Activated B cell treated with CpG ODN at 0.5 μM for 24 hours (primary cell): ENCODE data around the gene DNAJB1. TPM values are rescaled to one million over a fixed set of nuclear protein-coding genes. Genes with fewer than 3 reads are reported as not detected.
A peak's percentile ranks its signal among the peaks of the same experiment; 100 is the strongest.

ENCODE experiments used
- ATAC-seq: fragments of 200-7000 bp; cut with Tn5 transposase; one replicate; pipeline ENCODE4 v1.10.0; 2021; ENCODE audit warnings: low read depth, mild to moderate bottlenecking, moderate library complexity
- CTCF ChIA-PET: fragments of 350-600 bp; sonication (Branson Sonifier 250); formaldehyde crosslinking; loops from one replicate; lab custom pipeline; 2021; ENCODE audit warnings: antibody characterized with exemption; lab: Charles Lee
- POLR2A ChIA-PET: fragments of 350-600 bp; sonication (Branson Sonifier 250); formaldehyde crosslinking; loops from one replicate; lab custom pipeline; 2021; ENCODE audit warnings: antibody characterized with exemption; lab: Charles Lee
- DNase-seq: peaks from one replicate; pipeline ENCODE4 v3.0.0; 2022
- H3K27ac Mint-ChIP-seq: one replicate; pipeline ENCODE4 v1.8.0; 2020; ENCODE audit warnings: mixed read lengths
- H3K27me3 Mint-ChIP-seq: one replicate; pipeline ENCODE4 v1.8.0; 2021; ENCODE audit warnings: mixed read lengths
- H3K36me3 Mint-ChIP-seq: one replicate; pipeline ENCODE4 v1.8.0; 2021; ENCODE audit warnings: low read depth, mixed read lengths
- H3K4me1 Mint-ChIP-seq: one replicate; pipeline ENCODE4 v1.8.0; 2021; ENCODE audit warnings: mixed read lengths
- H3K4me3 Mint-ChIP-seq: one replicate; pipeline ENCODE4 v1.8.0; 2020; ENCODE audit warnings: mild to moderate bottlenecking, mixed read lengths
- H3K9me3 Mint-ChIP-seq: one replicate; pipeline ENCODE4 v1.8.0; 2020; ENCODE audit warnings: mixed read lengths
- CTCF ChIP-seq: fragments of 200-600 bp; IDR thresholded peaks from one replicate; pipeline ENCODE4 v1.8.0; 2022; ENCODE audit warnings: antibody characterized with exemption, mild to moderate bottlenecking
- intact Hi-C: fragments of 100-400 bp; cut with micrococcal nuclease; formaldehyde crosslinking; loops from one replicate; pipeline ENCODE4 v1.15.1; 2024
- total RNA-seq: library from RNA; stranded (reverse); gene quantifications from 2 replicates; pipeline ENCODE4 v1.2.3, GENCODE V29; 2022

The DNAJB1 gene
- total RNA-seq, 1 donor from 2014 or later: 56.1 TPM

- H3K4me1 Mint-ChIP-seq: peaks cover 49% of the 10 kb centered on the region
- ATAC-seq (no peak), DNase-seq (no peak)
- ChIA-PET CTCF (no interaction called here), POLR2A (interaction anchor here (0.5 kb wide), 1 partner anchor 145 kb away, joined by 4 read pairs; no protein-coding TSS in a partner anchor)
- TF ChIP-seq CTCF: no peak
- H3K9me3 Mint-ChIP-seq: no peaks in the 10 kb centered on the region
- intact Hi-C loops: no loop called here
- peak overlapping the region; percentile 73 for H3K27ac Mint-ChIP-seq
- H3K4me3 Mint-ChIP-seq: peak overlapping the region; percentile 89
- H3K27me3 Mint-ChIP-seq: no peaks in the 10 kb centered on the region
- peaks cover 44% of the 10 kb centered on the region for H3K36me3 Mint-ChIP-seq
Measured at GRCh38 chr19:14515501-14516047, 2.6 kb downstream of the DNAJB1 start.

- intact Hi-C loops: no loop called here
- ChIA-PET POLR2A (no interaction called here), CTCF (no interaction called here)
- ATAC-seq (no peak), DNase-seq (no peak)
- H3K9me3 Mint-ChIP-seq: no peaks in the 10 kb centered on the region
- peaks cover 42% of the 10 kb centered on the region for H3K4me1 Mint-ChIP-seq
- H3K27ac Mint-ChIP-seq: peak overlapping the region; percentile 46
- H3K27me3 Mint-ChIP-seq: no peaks in the 10 kb centered on the region
- TF ChIP-seq CTCF: no peak
- H3K4me3 Mint-ChIP-seq: peak overlapping the region; percentile 41
- H3K36me3 Mint-ChIP-seq: peaks cover 44% of the 10 kb centered on the region
Measured at GRCh38 chr19:14514215-14514863, 3.9 kb downstream of the DNAJB1 start.

GRCh38 chr19:14512406-14512961, 5.7 kb downstream of the DNAJB1 start:
- Mint-ChIP-seq H3K27ac (no peak overlapping the region), H3K27me3 (no peaks in the 10 kb centered on the region), H3K36me3 (peaks cover 40% of the 10 kb centered on the region), H3K4me3 (no peak overlapping the region), H3K4me1 (peaks cover 30% of the 10 kb centered on the region), H3K9me3 (no peaks in the 10 kb centered on the region)
- CTCF ChIA-PET: no interaction called here
- ATAC-seq (no peak), DNase-seq (no peak)
- TF ChIP-seq CTCF: no peak
- POLR2A ChIA-PET: interaction anchor here (0.6 kb wide), 1 partner anchor 37 kb away, joined by 3 read pairs; no protein-coding TSS in a partner anchor
- intact Hi-C loops: no loop called here

GRCh38 chr19:14511229-14511593, 7.0 kb downstream of the DNAJB1 start:
- CTCF ChIA-PET: no interaction called here
- ATAC-seq (no peak), DNase-seq (no peak)
- Mint-ChIP-seq H3K27ac (no peak overlapping the region), H3K4me1 (peaks cover 18% of the 10 kb centered on the region), H3K4me3 (no peak overlapping the region), H3K36me3 (peaks cover 28% of the 10 kb centered on the region), H3K27me3 (no peaks in the 10 kb centered on the region), H3K9me3 (no peaks in the 10 kb centered on the region)
- intact Hi-C loops: no loop called here
- no peak for TF ChIP-seq CTCF
- POLR2A ChIA-PET: no interaction called here
